HG02763 (cell line): ENCODE data around the gene KRT23.

Source experiments
- ATAC-seq: cut with Tn5 transposase; IDR thresholded peaks from one replicate; pipeline ENCODE4 v1.9.1; 2021; ENCODE audit warnings: mild to moderate bottlenecking, moderate library complexity; ENCODE audit not compliant: unreplicated experiment

The KRT23 gene

GRCh38 chr17:40873801-40874200, 63.6 kb downstream of the KRT23 start:
- ATAC-seq = no peak

DNA sequence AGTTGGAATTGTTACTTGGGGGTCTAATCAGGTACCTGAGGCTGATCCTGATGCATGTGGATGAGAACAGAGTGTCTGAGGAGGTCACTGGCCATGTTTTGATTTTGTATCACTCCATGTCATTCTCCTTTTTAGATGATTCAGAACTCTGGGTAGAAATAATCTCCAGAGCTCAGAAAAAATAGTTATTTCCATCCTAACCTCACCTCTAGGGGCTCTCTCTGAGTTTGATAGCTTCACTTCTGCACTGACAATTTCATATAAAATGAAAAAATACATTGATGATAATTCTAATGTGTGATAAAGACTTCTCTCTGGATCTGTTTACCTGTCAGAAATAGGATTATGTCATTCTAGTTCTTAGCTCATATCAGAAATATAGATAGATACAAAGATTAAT, 64.2 kb downstream of the KRT23 start:
- no peak for ATAC-seq
